ENCODE results near the gene TFIP11. TPM values are rescaled to one million over a fixed set of nuclear protein-coding genes. Genes with fewer than 3 reads are reported as not detected.

TFIP11 gene
- total and polyA plus RNA-seq, 10 of the 15 experiments (the other 5 are each of a cell fraction or from before 2014, with no cell fraction given): 14.2 to 43.3 (median 31.9) TPM

DNA sequence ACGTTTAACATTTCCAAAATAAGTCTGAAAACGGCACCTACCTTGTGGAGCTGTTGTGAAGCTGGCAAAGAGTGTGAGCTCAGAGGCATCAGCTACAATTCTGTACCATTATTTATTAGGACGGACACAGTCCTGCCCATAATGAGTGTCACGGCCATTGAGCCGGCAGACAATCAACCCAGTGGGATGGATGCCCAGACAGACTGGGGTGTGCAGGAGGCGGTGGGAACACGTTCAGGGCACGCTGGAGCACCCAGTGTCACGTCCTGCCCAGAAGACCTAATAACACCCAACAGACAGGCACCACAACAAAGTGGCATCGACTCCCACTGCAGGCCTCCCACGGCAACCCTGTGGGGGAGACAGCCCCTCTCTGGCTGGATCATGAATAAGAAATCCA is 43.2 kb upstream of the TFIP11 start:
- Histone ChIP-seq H3K4me2 (ENCODE audit: control insufficient read depth, insufficient read depth) (no peak overlapping the region), H3K9ac (ENCODE audit: control insufficient read depth, insufficient read depth, low read length) (no peak overlapping the region), H3K4me3 (no peak overlapping the region), H3K36me3 (ENCODE audit: control insufficient read depth in 2 of 2, insufficient read depth in 2 of 2, low read length in 1 of 2) (no peaks in the 10 kb centered on the region; a peak in 3 of 4 replicates), H2AFZ (ENCODE audit: control insufficient read depth, low read depth, low read length) (no peak overlapping the region), H3K79me2 (ENCODE audit: control insufficient read depth, insufficient read depth, low read length) (no peaks in the 10 kb centered on the region; the same call in none of the 2 replicates), H3K27me3 (replicated peaks in 1 of 2; ENCODE audit: control insufficient read depth in 2 of 2, insufficient read depth in 2 of 2, low read length in 1 of 2) (no peaks in the 10 kb centered on the region), H4K20me1 (ENCODE audit: control insufficient read depth, insufficient read depth) (no peaks in the 10 kb centered on the region), H3K4me1 (ENCODE audit: control insufficient read depth, insufficient read depth, low read length) (no peaks in the 10 kb centered on the region), H3K9me3 (replicated peaks; ENCODE audit: control insufficient read depth, insufficient read depth, low read length) (no peaks in the 10 kb centered on the region), H3K27ac (ENCODE audit: control insufficient read depth, insufficient read depth) (no peak overlapping the region)
- RAD21 ChIA-PET (ENCODE audit: unreplicated experiment): no interaction called here
- TF ChIP-seq, protein P1, sequence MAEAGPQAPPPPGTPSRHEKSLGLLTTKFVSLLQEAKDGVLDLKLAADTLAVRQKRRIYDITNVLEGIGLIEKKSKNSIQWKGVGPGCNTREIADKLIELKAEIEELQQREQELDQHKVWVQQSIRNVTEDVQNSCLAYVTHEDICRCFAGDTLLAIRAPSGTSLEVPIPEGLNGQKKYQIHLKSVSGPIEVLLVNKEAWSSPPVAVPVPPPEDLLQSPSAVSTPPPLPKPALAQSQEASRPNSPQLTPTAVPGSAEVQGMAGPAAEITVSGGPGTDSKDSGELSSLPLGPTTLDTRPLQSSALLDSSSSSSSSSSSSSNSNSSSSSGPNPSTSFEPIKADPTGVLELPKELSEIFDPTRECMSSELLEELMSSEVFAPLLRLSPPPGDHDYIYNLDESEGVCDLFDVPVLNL (IDR thresholded peaks at IDR 0.05; ENCODE audit: low read depth, low read length): no peak
- TF ChIP-seq GATAD2B (conservative IDR thresholded peaks at IDR 0.05; ENCODE audit: low read depth): no peak
- TF ChIP-seq ETV6 (conservative IDR thresholded peaks at IDR 0.05 in 1 of 2, IDR thresholded peaks at IDR 0.05 in 1 of 2; ENCODE audit: borderline replicate concordance in 1 of 2, low read depth in 1 of 2): no peak
- no peak for TF ChIP-seq HDAC6 (IDR thresholded peaks at IDR 0.05; ENCODE audit: unreplicated experiment)
- WGBS (ENCODE audit: insufficient coverage, insufficient replicate concordance, low lambda C conversion rate, missing lambda C conversion rate): 90% methylated on average over 11 of the region's 11 CpGs
- no peak for FAIRE-seq
- no peak for ATAC-seq
- BruUV-seq (replicated peaks): no TSS peak
- CTCF ChIA-PET: interaction anchor here (1.5 kb wide), 1 partner anchor 9 kb away, joined by 5 read pairs; no protein-coding TSS in a partner anchor
- SMC1A ChIA-PET (ENCODE audit: uncharacterized antibody, unreplicated experiment): no interaction called here
- DNase-seq (ENCODE audit: low read depth, low spot score): no peak
- in situ Hi-C loops (cut with MboI): no loop called here
- intact Hi-C loops (cut with micrococcal nuclease; ENCODE audit: unreplicated experiment): no loop called here
- POLR2A ChIA-PET: no interaction called here

DNA sequence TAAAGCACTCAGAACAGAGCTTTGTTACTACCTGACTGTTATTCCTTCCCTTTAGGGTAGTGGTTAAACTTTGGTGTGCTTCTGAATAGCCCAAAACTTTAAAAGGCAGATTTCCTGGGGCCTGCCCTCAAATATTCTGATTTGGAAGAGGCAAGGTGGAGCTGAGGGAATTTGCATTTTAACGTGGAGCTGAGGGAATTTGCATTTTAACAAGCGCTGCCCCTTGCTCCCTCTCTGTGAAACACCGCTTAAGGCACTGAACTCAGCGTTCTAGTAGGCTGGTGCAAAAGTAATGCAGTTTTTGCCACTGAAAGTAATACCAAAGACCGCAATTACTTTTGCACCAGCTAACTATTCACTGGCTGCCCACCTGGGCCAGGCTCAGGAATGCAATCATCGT is 42.7 kb upstream of the TFIP11 start:
- no peak overlapping the region for H3K27ac ChIP-seq (ENCODE audit: control insufficient read depth, insufficient read depth)
- no peaks in the 10 kb centered on the region for H4K20me1 ChIP-seq (ENCODE audit: control insufficient read depth, insufficient read depth)
- ATAC-seq (no peak), DNase-seq (ENCODE audit: low read depth, low spot score) (no peak), FAIRE-seq (no peak)
- H3K79me2 ChIP-seq (ENCODE audit: control insufficient read depth, insufficient read depth, low read length): no peaks in the 10 kb centered on the region; the same call in none of the 2 replicates
- in situ Hi-C loops (cut with MboI): no loop called here
- H3K4me3 ChIP-seq: no peak overlapping the region
- no TSS peak for BruUV-seq (replicated peaks)
- H3K27me3 ChIP-seq (replicated peaks in 1 of 2; ENCODE audit: control insufficient read depth in 2 of 2, insufficient read depth in 2 of 2, low read length in 1 of 2): no peaks in the 10 kb centered on the region
- 83% methylated on average over 6 of the region's 6 CpGs for WGBS (ENCODE audit: insufficient coverage, insufficient replicate concordance, low lambda C conversion rate, missing lambda C conversion rate)
- H3K4me1 ChIP-seq (ENCODE audit: control insufficient read depth, insufficient read depth, low read length): no peaks in the 10 kb centered on the region
- H3K4me2 ChIP-seq (ENCODE audit: control insufficient read depth, insufficient read depth): no peak overlapping the region
- TF ChIP-seq ZNF24 (IDR thresholded peaks at IDR 0.05): no peak
- intact Hi-C loops (cut with micrococcal nuclease; ENCODE audit: unreplicated experiment): no loop called here
- POLR2A ChIA-PET: no interaction called here
- SMC1A ChIA-PET (ENCODE audit: uncharacterized antibody, unreplicated experiment): no interaction called here
- H3K36me3 ChIP-seq (ENCODE audit: control insufficient read depth in 2 of 2, insufficient read depth in 2 of 2, low read length in 1 of 2): no peaks in the 10 kb centered on the region; a peak in 3 of 4 replicates
- H2AFZ ChIP-seq (ENCODE audit: control insufficient read depth, low read depth, low read length): no peak overlapping the region
- no peaks in the 10 kb centered on the region for H3K9me3 ChIP-seq (replicated peaks; ENCODE audit: control insufficient read depth, insufficient read depth, low read length)
- RAD21 ChIA-PET (ENCODE audit: unreplicated experiment): no interaction called here
- CTCF ChIA-PET: interaction anchor here (0.7 to 1.5 kb wide), 2 partner anchors 9 to 89 kb away, joined by 3 to 5 read pairs; no protein-coding TSS in a partner anchor
- no peak overlapping the region for H3K9ac ChIP-seq (ENCODE audit: control insufficient read depth, insufficient read depth, low read length)

All from GM12878 (cell line).